GM18505 (cell line): ENCODE measurements around the gene PGM2L1.

Source experiments
- ATAC-seq: cut with Tn5 transposase; IDR thresholded peaks from one replicate; pipeline ENCODE4 v1.9.1; 2021; ENCODE audit not compliant: unreplicated experiment
- POLR2A ChIP-seq: IDR thresholded peaks from 4 replicates; pipeline ENCODE4 v1.6.1; 2011; ENCODE audit warnings: borderline replicate concordance; ENCODE audit not compliant: insufficient read depth, insufficient read length; ENCODE audit errors: extremely low read depth

The PGM2L1 gene

GRCh38 chr11:74318241-74318932, 79.8 kb downstream of the PGM2L1 start:
- no peak for TF ChIP-seq POLR2A
- ATAC-seq: no peak

GRCh38 chr11:74316772-74317505, 81.3 kb downstream of the PGM2L1 start:
- ATAC-seq: no peak
- TF ChIP-seq POLR2A: no peak

- no peak for TF ChIP-seq POLR2A
- no peak for ATAC-seq
Observed at GRCh38 chr11:74312326-74312725, 85.9 kb downstream of the PGM2L1 start.

GRCh38 chr11:74311352-74311926, 86.8 kb downstream of the PGM2L1 start, which contains the start of gene P4HA3:
TSS of gene P4HA3 (minus strand) at chr11:74311640. CDS start at chr11:74311611, 29 bp downstream.
- no peak for TF ChIP-seq POLR2A
- no peak for ATAC-seq

GRCh38 chr11:74310857-74311256, 87.4 kb downstream of the PGM2L1 start:
- ATAC-seq: no peak
- TF ChIP-seq POLR2A: no peak

- no peak for TF ChIP-seq POLR2A
- ATAC-seq: no peak
Observed at GRCh38 chr11:74307434-74307833, 90.8 kb downstream of the PGM2L1 start.

GRCh38 chr11:74306435-74307175, 91.6 kb downstream of the PGM2L1 start:
- no peak for TF ChIP-seq POLR2A
- no peak for ATAC-seq

- ATAC-seq: no peak
- TF ChIP-seq POLR2A: no peak
Observed at GRCh38 chr11:74299015-74299414, 99.2 kb downstream of the PGM2L1 start.

GRCh38 chr11:74297484-74297883, 100.7 kb downstream of the PGM2L1 start:
- ATAC-seq: no peak
- no peak for TF ChIP-seq POLR2A

GRCh38 chr11:74288911-74289310, 109.3 kb downstream of the PGM2L1 start:
- TF ChIP-seq POLR2A: no peak
- ATAC-seq: no peak

GRCh38 chr11:74288161-74288560, 110.1 kb downstream of the PGM2L1 start:
- ATAC-seq: no peak
- no peak for TF ChIP-seq POLR2A

- ATAC-seq: no peak
- no peak for TF ChIP-seq POLR2A
Observed at GRCh38 chr11:74284466-74284865, 113.8 kb downstream of the PGM2L1 start.

- no peak for ATAC-seq
- TF ChIP-seq POLR2A: no peak
Observed at GRCh38 chr11:74283580-74284180, 114.6 kb downstream of the PGM2L1 start.
